ENCODE data around the gene ART5.
"Not testable (repeated sequence)": the region's sequence is repeated elsewhere in the genome, so short reads cannot be mapped to it uniquely, and the experiment has no call there.

ART5 gene

DNA sequence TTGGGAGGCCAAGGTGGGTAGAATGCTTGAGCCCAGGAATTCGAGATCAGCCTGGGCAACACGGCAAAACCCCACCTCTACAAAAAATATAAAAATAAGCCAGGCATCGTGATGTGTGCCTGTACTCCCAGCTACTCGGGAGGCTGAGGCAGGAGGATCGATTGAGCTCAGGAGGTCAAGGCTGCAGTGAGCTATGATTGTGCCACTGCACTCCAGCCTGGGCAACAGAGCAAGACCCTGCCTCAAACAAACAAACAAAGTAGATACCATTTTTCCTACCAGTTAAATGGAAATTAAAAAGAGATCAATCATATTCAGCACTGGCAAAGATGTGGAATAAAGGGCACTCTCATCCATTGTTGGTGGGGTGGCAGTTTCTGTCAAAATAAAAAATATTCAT is 15.5 kb upstream of the ART5 start:
- DNase-seq (ENCODE audit: low spot score), result not testable (repeated sequence)

DNA sequence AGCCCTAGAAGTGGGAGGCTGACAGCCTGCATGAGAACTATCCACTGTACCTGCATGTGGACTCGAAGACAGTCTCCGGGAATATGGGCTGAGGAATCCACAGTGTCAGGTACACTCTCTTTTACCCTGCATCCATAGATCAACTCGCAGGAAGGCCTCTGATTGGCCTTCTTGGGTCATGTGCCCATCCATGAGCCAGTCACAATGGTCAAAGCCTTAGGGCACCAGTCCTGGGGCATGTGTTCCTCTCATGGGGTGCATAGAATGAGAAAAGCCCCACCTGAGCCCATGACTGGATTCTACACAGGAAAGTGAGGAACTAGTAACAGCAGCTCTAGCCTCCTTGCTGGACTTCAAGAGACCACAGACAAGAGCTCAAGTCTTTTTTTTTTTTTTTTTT is 13.8 kb upstream of the ART5 start:
- DNase-seq (ENCODE audit: low spot score), result no peak

DNA sequence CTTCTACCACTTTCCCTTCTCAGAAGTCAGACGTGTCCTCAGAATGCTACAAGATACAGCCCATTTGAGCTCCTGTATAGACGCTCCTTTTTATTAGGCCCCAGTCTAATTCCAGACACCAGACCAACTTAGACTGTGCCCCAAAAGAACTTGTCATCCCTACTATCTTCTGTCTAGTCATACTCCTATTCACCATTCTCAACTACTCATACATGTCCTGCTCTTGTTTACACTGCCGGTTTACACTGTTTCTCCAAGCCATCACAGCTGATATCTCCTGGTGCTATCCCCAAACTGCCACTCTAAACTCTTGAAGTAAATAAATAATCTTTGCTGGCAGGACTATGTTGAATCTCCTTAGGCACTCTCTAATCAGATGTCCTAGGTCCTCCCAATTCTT is 10.7 kb upstream of the ART5 start:
- not testable (repeated sequence) for DNase-seq (ENCODE audit: low spot score)

DNA sequence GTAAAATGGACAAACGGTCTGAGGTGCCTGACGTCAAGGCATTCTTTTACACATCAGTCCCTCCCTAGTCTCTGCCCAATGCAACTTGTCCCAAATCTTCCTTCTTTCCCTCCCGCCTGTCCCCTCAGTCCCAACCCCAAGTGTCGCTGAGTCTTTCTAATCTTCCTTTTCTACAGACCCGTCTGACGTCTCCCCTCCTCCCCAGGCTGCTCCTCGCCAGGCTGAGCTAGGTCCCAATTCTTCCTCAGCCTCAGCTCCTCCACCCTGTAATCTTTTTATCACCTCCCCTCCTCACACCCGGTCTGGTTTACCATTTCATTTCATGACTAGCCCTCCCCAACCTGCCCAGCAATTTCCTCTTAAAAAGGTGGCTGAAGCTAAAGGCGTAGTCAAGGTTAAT is 7.6 kb upstream of the ART5 start:
- not testable (repeated sequence) for DNase-seq (ENCODE audit: low spot score)

DNA sequence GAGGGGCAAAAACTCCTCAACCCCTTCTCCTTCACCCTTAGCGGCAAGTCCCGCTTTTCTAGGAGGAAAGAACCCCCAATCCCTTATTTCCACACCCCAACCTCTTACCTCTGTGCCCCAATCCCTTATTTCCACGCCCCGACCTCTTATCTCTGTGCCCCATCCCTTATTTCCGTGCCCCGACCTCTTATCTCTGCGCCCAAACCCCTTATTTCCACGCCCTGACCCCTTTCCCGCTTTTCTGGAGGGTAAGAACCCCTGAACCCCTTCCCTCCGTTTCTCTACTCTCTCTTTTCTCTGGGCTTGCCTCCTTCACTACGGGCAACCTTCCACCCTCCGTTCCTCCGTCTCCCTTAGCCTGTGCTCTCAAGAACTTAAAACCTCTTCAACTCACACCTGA is 7.1 kb upstream of the ART5 start:
- DNase-seq (ENCODE audit: low spot score), result not testable (repeated sequence)

DNA sequence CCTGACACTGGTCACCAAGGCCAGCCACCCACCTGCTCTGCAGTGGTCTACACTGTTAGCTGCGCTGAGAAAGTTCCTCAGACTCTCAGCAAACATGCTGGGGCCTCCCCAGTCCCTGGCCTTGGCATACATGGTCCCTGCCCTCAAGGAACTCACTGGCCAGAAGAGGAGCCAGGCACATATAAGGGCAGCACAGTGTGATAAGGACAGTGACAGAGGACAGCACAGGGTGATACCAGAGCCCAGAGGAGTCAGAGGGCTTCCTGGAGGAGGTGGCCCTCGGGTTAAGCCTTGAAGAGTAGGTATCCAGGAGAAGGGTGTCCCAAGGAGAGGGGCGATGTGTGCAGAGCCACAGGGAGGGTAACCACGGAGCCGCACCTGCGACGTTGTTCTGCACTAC is 3.8 kb upstream of the ART5 start:
- no peak for DNase-seq (ENCODE audit: low spot score)

DNA sequence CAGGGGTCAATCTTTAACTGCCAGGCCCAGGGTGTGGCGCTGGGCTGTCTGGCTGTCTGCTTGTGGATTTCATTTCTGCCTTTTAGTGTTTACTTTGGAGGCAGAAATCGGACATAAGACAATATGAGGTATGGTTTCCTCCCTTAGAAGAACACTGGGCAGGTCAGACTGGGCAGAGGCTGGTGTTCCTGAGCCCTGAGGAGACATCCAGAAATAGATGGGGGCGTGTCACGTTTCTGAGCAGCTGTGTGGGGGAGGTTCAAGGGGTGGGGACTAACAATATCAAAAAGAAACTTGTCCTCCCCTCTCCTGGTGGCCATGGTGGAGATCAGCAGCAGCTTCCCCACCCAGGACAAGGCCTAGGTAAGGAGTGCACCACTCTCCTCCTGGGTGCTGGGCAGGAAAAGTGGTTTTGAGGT is 3.0 kb upstream of the ART5 start, which contains the start of gene ART1:
ART1 (plus strand) TSS at position 312 of the 419 bp plus-strand sequence. CDS start 14,086 bp downstream, outside the sequence.
- peak; percentile 28 for DNase-seq (ENCODE audit: low spot score)

DNA sequence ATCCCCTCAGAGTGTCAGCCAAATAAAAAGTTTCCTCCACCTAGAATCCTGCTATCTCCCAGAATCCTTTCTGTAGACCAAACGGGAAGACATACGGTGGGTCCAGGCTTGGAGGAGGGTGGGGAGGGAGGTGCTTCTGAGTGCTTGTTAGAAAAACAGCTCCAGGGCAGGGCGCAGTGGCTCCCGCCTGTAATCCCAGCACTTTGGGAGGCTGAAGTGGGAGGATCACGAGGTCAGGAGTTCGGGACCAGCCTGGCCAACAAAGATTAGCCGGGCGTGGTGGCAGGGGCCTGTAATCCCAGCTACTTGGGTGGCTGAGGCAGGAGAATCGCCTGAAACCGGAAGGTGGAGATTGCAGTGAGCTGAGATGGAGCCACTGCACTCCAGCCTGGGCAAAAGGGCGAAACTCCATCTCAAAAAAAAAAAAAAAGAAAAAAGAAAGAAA is 1.3 kb upstream of the ART5 start:
- DNase-seq (ENCODE audit: low spot score), result not testable (repeated sequence)

DNA sequence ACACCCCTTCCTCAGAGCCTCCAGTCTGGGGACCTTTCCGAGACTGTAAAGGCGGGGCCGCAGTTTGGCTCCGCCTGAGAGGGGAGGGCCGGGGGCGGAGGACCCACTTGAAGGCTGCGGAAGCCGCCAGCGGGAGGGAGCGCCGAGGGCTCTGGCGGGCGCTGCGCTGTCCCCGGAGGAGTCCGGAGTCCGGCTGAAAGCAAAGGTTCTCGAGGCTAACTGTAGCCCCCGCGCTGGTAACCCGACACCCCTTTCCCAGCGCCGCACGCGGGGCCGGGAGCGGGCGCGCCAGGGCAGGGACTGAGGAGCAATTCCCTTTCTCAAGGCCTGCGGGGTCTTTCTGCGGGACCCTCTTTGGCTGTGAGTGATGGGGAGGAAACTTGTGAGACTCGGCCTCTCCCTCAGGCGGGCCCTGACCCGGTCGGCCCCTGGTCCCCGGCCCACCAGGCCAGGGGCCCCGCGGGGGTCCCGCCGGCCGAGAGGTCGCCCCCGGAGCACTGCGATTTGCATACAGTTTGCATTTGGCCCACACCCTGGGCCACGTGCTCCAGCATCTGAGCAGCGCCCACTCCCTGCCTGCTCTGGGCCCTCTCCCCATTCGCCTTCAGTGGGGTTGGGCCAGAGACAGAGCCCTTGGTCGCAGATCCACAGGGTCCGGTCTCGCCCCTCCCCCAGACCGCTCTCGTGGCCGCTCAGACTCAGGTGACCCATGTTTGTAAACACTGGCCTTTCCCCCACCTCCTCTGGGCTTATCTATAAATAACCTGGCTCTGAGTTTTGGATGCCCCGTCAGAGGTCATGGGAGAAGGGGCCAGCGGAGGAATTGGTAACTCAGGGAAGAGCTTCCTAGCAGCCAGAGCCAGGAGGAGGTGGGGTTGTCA is 519 bp upstream of the ART5 start:
- DNase-seq (ENCODE audit: low spot score), result peak; percentile 73

DNA sequence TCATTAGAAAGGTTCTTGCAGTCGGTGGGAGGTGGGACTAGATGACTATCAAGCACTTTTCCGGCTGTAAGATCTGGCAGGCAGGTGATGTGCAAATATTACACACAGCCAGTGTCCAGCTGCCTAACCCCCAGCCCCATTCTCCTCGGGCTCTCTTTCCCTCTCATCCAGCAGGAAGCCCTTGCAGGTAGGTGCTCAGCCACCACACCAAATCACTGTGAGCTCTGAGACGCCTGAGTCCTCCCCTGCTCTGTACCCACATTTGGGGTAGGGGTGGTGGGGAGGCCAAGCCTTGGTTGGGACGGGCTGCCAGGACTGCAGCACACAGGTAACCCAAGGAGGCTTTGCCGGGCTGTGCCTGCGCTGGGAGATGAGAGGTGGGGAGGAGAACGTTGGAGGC is 601 bp downstream of the ART5 start:
- DNase-seq (ENCODE audit: low spot score), result no peak

DNA sequence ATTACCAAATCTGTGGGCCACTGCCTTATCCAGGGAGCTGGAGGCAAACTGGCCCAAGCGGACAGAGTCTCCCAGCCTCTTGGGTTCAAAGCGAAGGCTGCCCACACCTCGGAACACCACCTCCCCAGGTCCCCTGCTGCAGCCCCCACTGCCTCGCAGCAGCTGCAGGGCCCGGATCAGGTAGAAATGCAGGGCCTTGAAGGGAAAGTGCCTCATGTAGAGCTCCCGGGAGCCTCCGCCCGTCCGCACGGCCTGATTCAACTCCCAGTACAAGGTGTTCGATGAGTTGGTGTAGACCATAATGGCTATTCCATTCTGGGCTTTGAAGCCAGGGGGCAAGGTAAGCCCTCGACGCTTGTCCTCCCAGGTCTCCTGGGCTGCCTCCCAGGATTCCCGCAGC is 2.0 kb downstream of the ART5 start:
- DNase-seq (ENCODE audit: low spot score), result no peak

DNA sequence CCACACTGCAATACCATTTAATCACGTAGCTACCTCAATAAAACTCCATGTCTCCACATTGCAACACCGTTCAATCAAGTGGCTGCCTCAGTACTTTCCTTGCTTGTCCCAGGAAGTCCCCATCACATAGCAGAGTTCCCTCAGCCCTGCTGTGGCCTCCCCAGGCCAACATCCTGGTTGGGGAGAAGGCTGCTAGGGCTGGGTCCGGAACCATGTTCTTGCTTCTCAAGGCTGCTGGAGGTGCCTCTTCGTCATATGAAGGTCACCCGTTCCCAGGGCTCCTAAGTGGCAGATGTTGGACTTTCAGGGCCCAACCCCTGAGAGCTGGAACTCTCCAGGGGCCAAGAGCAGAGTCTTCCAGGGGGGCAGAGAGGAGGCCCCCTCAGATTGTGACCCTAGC is 3.3 kb downstream of the ART5 start:
- DNase-seq (ENCODE audit: low spot score), result no peak

DNA sequence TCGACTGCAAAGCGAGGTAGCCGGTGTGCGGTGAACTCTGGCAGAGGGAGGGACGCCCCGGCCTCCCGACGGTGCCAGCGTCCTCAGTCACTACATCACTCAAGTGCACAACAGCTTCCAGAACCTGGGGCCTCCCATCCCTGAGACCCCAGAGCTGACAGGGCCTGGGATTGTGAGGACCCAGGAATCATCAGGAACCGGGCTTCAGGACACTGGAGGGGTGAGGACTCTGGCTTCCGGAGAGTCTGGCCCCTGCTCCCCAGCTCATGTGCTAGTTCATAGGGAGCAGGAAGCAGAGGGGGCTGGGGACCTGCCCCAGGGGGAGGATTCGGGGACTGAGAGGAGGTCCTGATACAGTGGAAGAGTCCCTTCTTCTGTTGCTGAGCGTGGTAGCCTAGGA is 4.6 kb downstream of the ART5 start:
- no peak for DNase-seq (ENCODE audit: low spot score)

DNA sequence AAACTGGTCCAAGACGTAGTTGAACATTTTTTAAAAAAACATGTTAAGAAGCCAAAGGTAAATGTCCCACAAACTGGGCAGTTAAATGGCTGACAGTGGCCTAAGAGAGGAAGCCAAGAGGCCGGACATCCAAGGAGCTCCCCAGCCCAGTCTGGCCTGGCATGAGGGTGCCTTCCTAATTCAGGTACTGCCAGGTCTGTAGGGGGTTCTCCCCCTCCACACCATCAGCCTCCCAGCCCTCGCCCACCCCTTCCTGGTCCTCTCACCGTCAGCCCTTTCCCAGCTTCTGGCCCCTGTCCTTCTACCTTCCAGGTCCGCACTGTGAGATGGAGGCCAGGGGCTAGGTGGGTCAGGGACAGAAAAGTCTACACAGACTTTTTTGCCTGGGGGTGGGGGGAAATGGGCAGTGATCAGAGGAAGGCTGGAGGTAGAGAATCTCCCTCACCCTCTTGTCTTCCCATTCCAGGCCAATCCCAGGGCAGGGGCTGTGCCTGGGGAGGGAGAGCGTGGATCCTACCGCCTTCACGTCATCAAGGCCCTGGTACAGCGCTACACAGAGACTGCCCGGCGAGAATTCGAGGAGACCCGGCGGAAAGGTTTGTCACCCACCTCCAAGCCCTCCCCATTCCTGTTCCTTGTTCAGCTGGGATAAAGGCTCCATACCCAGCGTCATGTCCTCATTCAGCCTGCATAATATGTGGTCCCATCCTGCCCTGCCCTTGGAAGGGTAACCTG is 6.0 kb downstream of the ART5 start:
- DNase-seq (ENCODE audit: low spot score), result no peak

DNA sequence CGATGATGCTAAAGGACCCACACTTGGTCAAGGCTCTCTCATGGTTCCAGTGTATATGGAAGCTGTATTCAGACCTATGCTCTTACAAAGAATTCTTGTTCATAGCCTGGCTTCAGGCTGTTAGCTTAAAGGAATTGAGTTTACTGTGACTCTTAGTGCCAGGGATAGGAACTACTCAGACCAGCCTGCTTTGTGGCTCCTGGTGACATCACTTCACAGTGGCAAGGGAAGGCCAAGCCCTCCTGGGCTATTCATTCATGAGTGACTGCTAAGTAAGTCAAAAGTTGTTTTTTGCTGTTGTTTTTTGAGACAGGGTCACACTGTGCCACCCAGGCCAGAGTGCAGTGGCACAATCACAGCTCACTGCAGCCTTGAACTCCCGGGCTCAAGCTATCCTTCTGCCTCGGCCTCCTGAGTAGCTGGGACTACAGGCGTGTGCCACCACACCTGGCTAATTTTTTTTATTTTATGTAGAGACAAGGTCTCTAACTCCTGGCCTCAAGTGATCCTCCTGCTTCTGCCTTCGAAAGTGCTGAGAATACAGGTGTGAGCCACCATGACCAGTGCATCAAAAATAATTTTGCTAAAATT is 9.6 kb downstream of the ART5 start:
- no peak for DNase-seq (ENCODE audit: low spot score)

DNA sequence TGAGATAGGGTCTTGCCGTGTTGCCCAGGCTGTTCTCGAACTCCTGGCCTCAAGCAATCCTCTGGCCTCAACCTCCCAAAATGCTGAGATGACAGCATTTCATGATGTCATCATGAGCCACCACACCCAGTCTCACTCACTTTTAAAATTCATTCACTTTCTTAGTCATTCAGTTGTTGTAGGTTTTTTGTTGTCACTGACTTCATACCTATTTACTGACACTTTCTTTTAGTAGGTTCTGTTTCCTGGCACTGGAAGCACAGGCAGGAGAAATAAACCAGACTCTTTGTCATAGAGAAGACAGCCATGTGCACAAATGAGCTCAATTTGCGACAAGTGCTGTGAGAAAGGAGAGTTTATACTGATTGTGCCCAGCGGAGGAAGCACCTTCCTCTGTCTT is 10.5 kb downstream of the ART5 start:
- DNase-seq (ENCODE audit: low spot score), result no peak

DNA sequence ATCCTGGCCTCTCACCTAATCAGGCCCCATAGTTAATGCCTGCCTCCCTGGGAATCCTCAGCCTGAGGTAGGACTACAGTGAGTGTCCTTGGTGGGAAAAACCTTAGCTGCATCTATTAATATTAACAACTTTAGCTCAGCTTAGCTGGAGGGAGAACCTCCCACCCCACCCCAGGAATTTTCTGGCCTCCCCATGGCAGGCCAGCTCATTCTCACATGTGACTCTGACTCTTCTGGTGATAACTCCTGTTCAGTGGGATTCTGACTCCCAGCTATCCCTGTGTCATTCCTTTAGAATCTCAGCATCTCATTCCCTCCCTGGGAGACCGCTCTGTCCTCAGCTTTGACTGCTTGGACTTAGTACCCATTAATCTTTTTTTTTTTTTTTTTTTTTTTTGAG is 14.5 kb downstream of the ART5 start:
- no peak for DNase-seq (ENCODE audit: low spot score)

DNA sequence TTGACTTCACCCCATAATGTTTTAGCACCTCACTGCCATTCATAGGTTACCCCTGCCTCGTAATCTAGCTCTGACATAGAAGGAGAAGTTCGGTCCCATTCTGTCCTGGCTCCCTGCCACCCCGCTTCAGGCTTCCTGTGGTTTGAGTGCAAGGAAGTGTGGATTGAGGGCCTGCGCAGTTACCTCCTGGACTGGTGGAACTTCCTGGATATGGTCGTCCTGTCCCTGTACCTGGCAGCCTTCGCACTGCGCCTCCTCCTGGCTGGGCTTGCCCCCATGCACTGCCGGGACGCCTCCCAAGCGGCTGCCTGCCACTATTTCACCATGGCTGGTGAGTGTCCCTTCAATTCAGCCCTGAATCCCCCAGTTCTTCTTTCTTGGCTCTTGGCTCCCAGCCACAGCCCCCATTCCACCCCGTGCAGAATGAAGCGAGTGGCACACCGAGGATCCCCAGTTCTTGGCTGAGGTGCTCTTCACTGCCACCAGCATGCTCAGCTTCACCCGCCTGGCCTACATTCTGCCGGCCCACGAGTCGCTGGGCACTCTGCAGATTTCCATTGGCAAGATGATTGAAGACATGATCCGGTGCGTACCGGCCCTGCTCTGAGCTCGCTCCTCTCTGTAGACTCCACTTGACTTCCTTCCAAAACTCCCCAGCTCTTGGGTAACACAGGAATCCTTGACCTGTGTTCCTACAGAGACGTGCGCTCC is 15.4 kb downstream of the ART5 start:
- DNase-seq (ENCODE audit: low spot score), result no peak

DNA sequence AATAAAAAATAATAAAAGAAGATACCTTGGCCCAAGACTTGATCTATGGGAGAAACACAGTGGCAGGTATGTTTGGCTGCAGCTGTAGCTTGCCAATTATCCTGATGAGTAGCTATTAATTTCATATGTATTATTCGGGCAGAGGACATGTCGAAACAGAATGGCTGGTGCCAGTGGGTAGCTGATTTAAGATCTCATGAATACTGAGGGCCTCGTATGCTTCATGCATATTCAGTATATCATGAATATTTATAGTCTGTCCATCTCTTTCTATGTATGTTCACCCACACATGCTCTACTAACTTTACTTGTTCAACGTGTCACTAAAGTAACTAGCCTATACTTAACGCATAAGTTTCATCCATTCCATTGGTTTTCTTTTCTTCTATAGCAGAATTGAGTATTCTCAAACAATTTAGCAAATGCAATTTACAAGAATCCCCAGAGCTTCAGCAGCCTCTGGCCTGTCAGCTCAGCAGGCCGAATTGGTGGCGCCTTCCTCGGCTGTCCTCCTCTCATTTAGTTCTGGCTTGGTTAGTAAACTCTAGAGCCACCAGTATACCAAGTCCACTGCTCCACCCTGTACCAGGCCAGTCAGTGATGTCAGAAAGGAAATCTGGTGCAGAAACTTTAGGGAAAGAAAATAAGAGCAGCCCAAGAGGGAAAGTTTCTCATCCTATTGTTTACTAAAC is 17.9 kb downstream of the ART5 start:
- DNase-seq (ENCODE audit: low spot score), result no peak

DNA sequence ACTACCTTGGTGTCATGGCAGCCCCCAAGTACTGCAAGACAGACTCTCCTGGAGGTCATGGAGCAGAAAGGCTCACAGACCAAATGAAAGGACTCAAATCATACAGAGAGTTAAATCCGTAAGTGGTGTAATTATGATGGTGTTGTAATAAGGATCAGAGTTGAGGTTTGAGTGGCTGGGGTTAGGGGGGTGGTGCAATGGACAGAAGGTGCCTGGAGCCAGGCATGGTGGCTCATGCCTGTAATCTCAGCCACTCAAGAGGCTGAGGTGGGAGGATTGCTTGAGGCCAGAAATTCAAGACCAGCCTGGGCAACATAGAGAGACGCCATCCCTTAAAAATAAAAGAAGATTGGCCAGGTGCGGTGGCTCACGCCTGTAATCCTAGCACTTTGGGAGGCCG is 18.7 kb downstream of the ART5 start:
- DNase-seq (ENCODE audit: low spot score), result no peak

DNA sequence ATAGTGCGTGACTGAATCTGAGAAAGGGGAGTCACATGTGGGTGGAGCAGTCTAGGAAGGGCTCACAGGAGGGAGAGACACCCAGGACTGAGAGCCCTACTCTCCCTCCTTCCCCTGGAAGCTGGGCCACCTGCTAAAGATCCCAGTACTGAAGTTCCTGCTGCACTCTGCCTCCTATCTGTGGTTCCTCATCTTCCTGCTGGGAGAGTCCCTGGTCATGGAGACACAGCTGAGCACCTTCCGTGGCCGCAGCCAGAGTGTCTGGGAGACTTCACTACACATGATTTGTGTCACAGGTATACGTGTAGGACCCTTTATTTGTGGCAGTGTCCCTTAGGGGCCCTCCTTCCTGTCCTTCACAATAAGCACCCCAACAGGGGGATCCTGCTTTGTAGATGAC is 19.3 kb downstream of the ART5 start:
- no peak for DNase-seq (ENCODE audit: low spot score)

DNA sequence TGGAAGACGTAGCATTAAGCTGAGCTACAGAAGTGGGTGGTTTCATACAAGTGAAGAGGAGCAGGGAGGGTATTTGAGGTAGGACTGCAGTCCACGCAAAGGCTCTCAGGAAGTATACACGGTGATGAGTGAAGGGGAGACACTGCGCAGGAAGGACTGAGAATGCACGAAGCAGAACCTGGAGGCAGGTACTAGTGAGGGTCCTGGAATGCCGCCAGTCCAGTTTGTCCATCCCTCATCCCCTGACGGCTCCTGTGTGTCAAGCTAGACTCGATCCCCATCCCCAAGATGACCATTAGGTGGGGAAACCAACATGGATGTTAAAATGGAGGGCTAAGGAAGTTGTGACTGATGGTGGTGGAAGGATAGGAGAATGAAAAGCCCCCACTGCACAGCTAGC is 23.8 kb downstream of the ART5 start:
- no peak for DNase-seq (ENCODE audit: low spot score)
